Mesodermal cell (in vitro differentiated cells): ENCODE data around the gene PANK3.
A peak's percentile ranks its signal among the peaks of the same experiment; 100 is the strongest.
"Not testable (repeated sequence)": the region's sequence is repeated elsewhere in the genome, so short reads cannot be mapped to it uniquely, and the experiment has no call there.

Experiments used
- H3K27ac ChIP-seq: 2 replicates; pipeline ENCODE4 v1.7.0; 2013; ENCODE audit warnings: mild to moderate bottlenecking, low read depth, low read length, moderate library complexity; ENCODE audit not compliant: severe bottlenecking
- H3K36me3 ChIP-seq: 2 replicates; pipeline ENCODE4 v1.7.1; 2013; ENCODE audit warnings: mild to moderate bottlenecking, low read length, moderate library complexity; ENCODE audit not compliant: control insufficient read depth, insufficient read depth
- H3K4me1 ChIP-seq: one replicate; pipeline ENCODE4 v1.7.1; 2013; ENCODE audit warnings: mild to moderate bottlenecking, low read length; ENCODE audit not compliant: insufficient read depth, control insufficient read depth, poor library complexity, severe bottlenecking
- H3K4me3 ChIP-seq: 2 replicates; pipeline ENCODE4 v1.7.0; 2013; ENCODE audit warnings: low read length, control low read depth, mild to moderate bottlenecking; ENCODE audit not compliant: insufficient read depth, poor library complexity, severe bottlenecking; ENCODE audit errors: extremely low read depth
- H3K9me3 ChIP-seq: 2 replicates; pipeline ENCODE4 v1.7.1; 2013; ENCODE audit warnings: mild to moderate bottlenecking, low read length, moderate library complexity; ENCODE audit not compliant: control insufficient read depth
- WGBS, 2 experiments: methylation state at CpG; one replicate each; pipeline ENCODE4 v1.1.5; 2013; ENCODE audit warnings: missing lambda C conversion rate in 2 of 2; ENCODE audit not compliant: insufficient coverage in 2 of 2; 5-methylcytosine and 5-hydroxymethylcytosine counted together

Gene PANK3

DNA sequence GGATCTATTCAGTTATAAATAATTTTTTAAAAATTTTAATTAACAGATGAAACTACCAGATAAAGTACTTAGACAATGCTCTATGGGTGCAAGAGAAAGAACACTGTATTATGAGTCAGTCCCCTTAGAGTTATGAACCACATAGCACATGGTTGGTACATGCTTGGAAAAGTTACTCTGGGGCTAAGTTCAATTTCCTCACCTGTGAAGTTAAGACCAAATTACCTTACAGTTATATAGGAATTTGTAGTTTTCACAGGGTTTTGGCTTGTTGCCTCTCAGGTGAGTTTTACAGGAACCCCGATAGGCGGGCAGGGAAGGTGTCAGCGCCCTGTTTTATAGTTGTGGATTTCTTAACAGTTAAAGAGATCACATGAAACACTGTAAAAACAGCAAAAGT, 1.2 kb downstream of the PANK3 start:
- peaks cover 8% of the 10 kb centered on the region for H3K9me3 ChIP-seq
- H3K36me3 ChIP-seq: peaks cover 39% of the 10 kb centered on the region
- H3K4me3 ChIP-seq: peak overlapping the region; percentile 86
- H3K27ac ChIP-seq: no peak overlapping the region
- WGBS, 2 experiments: no CpG with 5 or more reads among the region's 3 CpGs
- H3K4me1 ChIP-seq: peaks cover 15% of the 10 kb centered on the region

DNA sequence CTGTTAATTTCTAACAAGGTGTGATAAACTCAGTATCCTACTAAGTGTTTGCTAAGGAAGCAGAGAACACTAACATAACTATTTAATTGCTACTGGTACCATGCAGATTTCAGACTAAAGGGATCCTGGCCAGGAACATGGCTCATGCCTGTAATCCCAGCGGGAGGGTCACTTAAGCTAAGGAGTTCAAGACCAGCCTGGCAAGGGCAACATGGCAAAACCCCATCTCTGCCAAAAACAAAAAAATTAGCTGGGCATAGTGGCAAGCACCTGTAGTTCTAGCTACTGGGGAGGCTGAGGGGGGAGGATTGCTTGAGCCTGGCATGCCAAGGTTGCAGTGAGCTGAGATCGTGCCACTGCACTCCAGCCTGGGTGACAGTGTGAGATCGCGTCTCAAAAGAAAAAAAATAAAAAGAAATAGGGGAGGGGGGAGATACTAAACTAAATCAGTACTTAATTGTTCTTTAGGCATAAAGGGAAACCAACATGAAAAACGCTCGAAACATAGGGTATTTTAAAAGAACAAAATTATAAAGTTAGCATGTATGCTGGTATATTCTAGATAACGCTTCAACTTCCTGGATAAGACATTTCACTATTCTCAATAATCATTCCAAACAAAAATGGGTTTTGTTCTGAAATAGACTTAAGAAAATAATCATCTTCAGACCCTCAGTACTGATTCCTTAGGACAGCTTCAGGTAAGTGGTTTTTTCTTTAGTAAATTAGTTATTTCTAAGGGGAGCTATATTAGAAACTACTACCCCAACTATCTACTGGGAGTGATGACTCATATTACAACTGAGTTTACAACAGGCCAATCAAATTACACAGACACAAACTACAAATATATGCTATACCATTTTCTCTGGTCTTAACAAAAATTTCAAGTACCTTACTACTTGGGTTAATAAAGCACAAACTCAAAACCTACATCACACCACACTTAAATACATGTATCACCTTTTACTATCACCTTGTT, 3.5 kb downstream of the PANK3 start:
- Histone ChIP-seq H3K9me3 (peaks cover 8% of the 10 kb centered on the region), H3K27ac (no peak overlapping the region), H3K4me1 (peaks cover 15% of the 10 kb centered on the region), H3K36me3 (peaks cover 49% of the 10 kb centered on the region), H3K4me3 (no peak overlapping the region)
- WGBS, 2 experiments: 79 to 83% methylated on average over 2 of the region's 7 CpGs

DNA sequence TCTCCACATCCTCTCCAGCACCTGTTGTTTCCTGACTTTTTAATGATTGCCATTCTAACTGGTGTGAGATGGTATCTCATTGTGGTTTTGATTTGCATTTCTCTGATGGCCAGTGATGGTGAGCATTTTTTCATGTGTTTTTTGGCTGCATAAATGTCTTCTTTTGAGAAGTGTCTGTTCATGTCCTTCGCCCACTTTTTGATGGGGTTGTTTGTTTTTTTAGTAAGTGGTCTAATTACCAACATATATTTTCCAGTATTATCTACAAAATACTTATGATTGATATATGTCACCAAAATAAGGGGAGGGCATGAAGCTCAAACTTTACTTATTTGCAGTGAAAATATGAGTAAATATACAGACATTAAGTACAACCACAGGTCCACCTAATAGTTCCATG, 5.0 kb downstream of the PANK3 start:
- peaks cover 62% of the 10 kb centered on the region for H3K36me3 ChIP-seq
- not testable (repeated sequence) for H3K4me1 ChIP-seq, H3K4me3 ChIP-seq, H3K9me3 ChIP-seq, H3K27ac ChIP-seq
- WGBS, 2 experiments: no CpG with 5 or more reads among the region's 1 CpG

DNA sequence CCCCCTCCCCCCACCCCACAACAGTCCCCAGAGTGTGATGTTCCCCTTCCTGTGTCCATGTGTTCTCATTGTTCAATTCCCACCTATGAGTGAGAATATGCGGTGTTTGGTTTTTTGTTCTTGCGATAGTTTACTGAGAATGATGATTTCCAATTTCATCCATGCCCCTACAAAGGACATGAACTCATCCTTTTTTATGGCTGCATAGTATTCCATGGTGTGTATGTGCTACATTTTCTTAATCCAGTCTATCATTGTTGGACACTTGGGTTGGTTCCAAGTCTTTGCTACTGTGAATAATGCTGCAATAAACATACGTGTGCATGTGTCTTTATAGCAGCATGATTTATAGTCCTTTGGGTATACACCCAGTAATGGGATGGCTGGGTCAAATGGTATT, 5.5 kb downstream of the PANK3 start:
- not testable (repeated sequence) for H3K4me3 ChIP-seq, H3K4me1 ChIP-seq, H3K9me3 ChIP-seq, H3K27ac ChIP-seq
- peaks cover 65% of the 10 kb centered on the region for H3K36me3 ChIP-seq
- no CpG with 5 or more reads among the region's 3 CpGs for WGBS, 2 experiments

DNA sequence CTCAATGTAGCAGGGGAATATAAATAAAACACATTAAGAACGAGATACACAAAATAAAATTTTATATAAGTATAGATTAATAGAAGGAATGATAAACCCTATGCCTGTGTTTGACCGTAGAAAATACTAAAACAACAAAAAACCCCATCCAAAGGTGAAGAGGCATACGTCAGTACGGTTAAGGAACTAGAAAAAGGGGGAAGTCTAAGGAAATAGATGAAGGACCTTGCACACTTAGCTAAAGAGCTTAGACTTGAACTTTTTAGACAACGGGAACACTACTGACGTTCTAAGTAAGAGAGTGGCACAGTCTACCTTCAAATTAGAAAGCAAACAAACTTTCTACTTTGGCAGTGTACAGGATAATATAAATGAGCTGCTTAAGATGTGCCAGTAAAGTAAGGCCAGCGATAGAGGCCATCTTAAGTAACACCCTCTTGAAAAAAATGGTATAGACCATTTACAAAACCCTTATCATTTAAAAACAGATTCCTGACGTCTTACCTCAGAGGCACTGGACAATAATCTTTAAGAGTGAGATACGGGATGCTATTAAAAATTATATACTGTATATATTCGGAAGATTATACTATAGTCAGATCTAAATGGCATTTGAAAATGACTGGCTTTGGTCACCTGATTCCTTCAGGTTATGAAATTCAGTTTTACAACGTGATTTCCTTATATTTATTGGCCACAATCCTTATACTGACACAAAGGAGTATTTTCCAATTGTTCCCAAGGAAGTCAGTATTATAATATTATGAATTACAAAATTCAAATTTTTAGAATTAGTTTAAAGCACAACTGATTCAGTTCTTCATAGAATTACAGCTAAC, 8.5 kb downstream of the PANK3 start:
- H3K4me3 ChIP-seq: no peak overlapping the region
- 92% methylated on average over 2 of the region's 11 CpGs; no CpG with 5 or more reads in 1 of the 2 experiments for WGBS, 2 experiments
- no peak overlapping the region for H3K27ac ChIP-seq
- H3K36me3 ChIP-seq: peaks cover 74% of the 10 kb centered on the region
- peaks cover 8% of the 10 kb centered on the region for H3K9me3 ChIP-seq
- H3K4me1 ChIP-seq: peaks cover 4% of the 10 kb centered on the region

DNA sequence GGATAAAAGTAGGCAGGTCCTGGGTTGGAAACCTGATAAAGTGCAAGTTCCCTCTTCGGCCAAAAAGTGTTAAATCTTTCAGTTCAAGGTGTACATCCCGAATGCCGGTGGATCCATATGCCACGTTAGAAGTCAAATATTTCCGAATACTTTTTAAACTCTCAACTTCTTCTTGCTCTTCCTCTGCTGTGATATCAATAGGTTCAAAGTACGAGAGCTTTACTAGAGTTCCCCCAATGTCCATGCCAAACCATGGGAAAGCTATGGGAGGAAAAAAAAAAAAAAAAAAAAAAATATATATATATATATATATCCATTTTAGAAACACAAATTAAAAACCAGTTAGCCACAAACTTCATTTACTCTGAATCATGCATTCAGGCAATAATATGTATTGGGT, 10.4 kb downstream of the PANK3 start:
- Histone ChIP-seq H3K9me3 (no peaks in the 10 kb centered on the region), H3K4me3 (no peak overlapping the region), H3K4me1 (no peaks in the 10 kb centered on the region), H3K36me3 (peaks cover 68% of the 10 kb centered on the region), H3K27ac (no peak overlapping the region)
- WGBS, 2 experiments: 97% methylated on average over 5 of the region's 6 CpGs; no CpG with 5 or more reads in 1 of the 2 experiments

DNA sequence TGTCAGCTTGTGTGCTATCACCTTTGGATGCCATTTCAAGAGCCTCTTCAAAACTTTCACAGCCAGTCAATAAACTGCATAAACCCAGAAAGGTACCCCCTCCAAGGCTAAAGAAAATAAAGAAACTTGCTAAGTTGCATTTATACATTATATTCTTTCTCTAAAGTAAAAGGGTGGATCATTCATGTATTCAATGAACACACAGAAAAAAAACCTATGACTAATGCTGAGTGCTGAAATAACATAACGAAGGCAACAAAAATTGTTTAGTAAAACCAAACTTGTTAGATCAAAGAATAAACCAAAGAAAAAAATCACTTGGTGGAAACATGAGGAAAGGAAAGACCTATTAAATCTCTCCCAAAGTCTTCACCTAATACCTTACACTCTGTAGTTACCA, 15.2 kb downstream of the PANK3 start:
- Histone ChIP-seq H3K4me1 (no peaks in the 10 kb centered on the region), H3K36me3 (peaks cover 79% of the 10 kb centered on the region), H3K4me3 (no peak overlapping the region), H3K27ac (no peak overlapping the region), H3K9me3 (no peaks in the 10 kb centered on the region)
- WGBS, 2 experiments: no CpG with 5 or more reads among the region's 1 CpG

DNA sequence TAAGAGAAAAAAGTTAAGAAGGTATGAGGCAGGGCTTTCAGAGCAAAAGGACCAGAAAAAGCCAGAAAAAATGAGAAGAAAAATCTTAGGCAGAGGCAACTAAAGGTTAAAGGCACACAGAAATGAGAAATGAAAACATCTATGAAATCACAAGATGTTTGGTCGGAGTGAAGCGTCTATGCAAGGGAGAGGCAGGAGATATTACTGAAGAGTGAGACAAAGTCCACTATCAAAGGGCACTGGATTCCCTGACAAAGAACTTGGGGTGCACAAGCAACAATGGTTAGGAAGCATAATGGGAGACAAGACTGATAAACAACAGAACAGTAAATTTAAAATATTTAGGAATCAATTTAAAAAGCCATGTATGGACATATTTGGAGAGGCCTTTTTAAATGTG, 16.9 kb downstream of the PANK3 start:
- Histone ChIP-seq H3K36me3 (peaks cover 81% of the 10 kb centered on the region), H3K9me3 (no peaks in the 10 kb centered on the region), H3K27ac (no peak overlapping the region), H3K4me1 (no peaks in the 10 kb centered on the region), H3K4me3 (no peak overlapping the region)
- WGBS, 2 experiments: 90 to 95% methylated on average over 2 of the region's 2 CpGs

DNA sequence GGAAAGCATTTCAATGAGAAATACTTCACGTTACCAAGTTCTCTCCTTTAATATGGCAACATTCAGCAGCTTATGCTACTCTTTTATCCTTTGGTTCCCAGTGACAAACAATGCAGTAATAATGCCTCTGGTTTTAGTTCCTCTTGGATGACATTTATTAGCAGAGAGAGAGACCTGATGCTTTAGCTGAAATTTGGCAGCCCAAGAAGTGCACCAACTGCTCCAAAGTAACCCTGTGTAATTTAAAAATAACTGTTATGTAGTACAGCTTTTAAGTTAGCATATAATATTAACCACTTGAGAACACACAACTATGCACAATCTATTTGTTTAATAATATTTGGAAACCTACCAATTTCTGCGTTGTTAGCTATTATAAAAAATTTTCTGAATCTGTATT, 21.8 kb downstream of the PANK3 start:
- H3K36me3 ChIP-seq: peaks cover 92% of the 10 kb centered on the region
- no peak overlapping the region for H3K27ac ChIP-seq
- no peaks in the 10 kb centered on the region for H3K9me3 ChIP-seq
- 100% methylated on average over 1 of the region's 2 CpGs for WGBS, 2 experiments
- H3K4me3 ChIP-seq: no peak overlapping the region
- H3K4me1 ChIP-seq: no peaks in the 10 kb centered on the region

DNA sequence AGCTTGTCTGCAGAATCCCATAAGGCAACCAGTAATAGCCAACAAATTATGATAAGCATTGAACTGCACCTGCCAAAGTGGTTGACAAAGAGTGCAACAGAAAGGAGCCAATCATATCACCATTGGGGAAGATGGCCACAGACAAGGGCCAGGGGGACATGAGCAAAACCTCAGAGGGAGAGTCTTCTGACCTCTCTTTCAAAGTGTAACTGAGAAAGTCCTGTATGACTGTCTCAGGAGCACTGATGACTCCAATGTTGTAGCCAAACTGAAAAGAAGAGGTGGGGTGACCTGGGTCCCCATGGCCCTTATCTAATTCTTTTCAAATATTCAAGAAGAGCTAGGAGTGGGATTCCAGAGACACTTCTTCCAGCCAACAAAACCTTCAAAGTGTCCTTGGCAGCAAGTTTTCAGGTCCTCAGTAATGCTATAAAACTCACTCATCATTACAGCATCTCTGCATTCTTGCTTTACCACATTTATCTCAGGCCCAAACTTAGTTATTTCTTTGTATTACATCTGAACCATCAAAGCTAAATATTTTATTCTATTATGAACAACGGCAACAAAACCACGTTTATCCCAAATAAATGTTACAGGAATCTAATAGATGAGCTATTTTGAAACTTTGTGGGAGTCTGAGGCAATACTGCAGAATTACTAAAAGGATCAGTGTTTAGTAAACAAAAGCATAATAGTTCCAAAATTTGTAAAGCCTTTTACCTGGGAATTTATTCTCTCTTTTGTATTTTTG, 25.6 kb downstream of the PANK3 start:
- Histone ChIP-seq H3K4me3 (no peak overlapping the region), H3K36me3 (peaks cover 81% of the 10 kb centered on the region), H3K27ac (no peak overlapping the region), H3K4me1 (no peaks in the 10 kb centered on the region), H3K9me3 (no peaks in the 10 kb centered on the region)
- WGBS, 2 experiments: no CpG with 5 or more reads among the region's 2 CpGs
